Activated CD8-positive, alpha-beta T cell treated with anti-CD3 and anti-CD28 coated beads for 36 hours (primary cell): ENCODE data around the gene SLC16A14. TPM values are rescaled to one million over a fixed set of nuclear protein-coding genes. Genes with fewer than 3 reads are reported as not detected.
A peak's percentile ranks its signal among the peaks of the same experiment; 100 is the strongest.

Source experiments
- ATAC-seq: fragments of 200-7000 bp; cut with Tn5 transposase; one replicate; pipeline ENCODE4 v1.10.0; 2021; ENCODE audit warnings: mild to moderate bottlenecking, moderate library complexity
- CTCF ChIA-PET: fragments of 350-600 bp; sonication (Branson Sonifier 250); formaldehyde crosslinking; loops from one replicate; lab custom pipeline; 2021; ENCODE audit warnings: antibody characterized with exemption; lab: Charles Lee
- POLR2A ChIA-PET: fragments of 350-600 bp; sonication (Branson Sonifier 250); formaldehyde crosslinking; loops from one replicate; lab custom pipeline; 2021; ENCODE audit warnings: antibody characterized with exemption; lab: Charles Lee
- DNase-seq: peaks from one replicate; pipeline ENCODE4 v3.0.0-alpha.2; 2020
- H3K27ac Mint-ChIP-seq: one replicate; pipeline ENCODE4 v1.8.0; 2021; ENCODE audit warnings: mild to moderate bottlenecking, mixed read lengths
- H3K27me3 Mint-ChIP-seq: one replicate; pipeline ENCODE4 v1.8.0; 2021; ENCODE audit warnings: mixed read lengths
- H3K36me3 Mint-ChIP-seq: one replicate; pipeline ENCODE4 v1.8.0; 2021; ENCODE audit warnings: low read depth, mixed read lengths
- H3K4me1 Mint-ChIP-seq: one replicate; pipeline ENCODE4 v1.8.0; 2021; ENCODE audit warnings: low read depth, mixed read lengths
- H3K4me3 Mint-ChIP-seq: one replicate; pipeline ENCODE4 v1.8.0; 2021; ENCODE audit warnings: mild to moderate bottlenecking, moderate library complexity, mixed read lengths
- H3K9me3 Mint-ChIP-seq: one replicate; pipeline ENCODE4 v1.8.0; 2021; ENCODE audit warnings: mixed read lengths
- intact Hi-C: fragments of 100-400 bp; cut with micrococcal nuclease; formaldehyde crosslinking; loops from one replicate; pipeline ENCODE4 v1.10.0; 2022
- total RNA-seq, 2 experiments: library from RNA; stranded (reverse); gene quantifications; one replicate each; pipeline ENCODE4 v1.2.3, GENCODE V29; 2021
- TF ChIP-seq, protein P1 (sequence below): fragments of 200-600 bp; IDR thresholded peaks from one replicate; pipeline ENCODE4 v1.8.0; 2022; ENCODE audit warnings: antibody characterized with exemption, mild to moderate bottlenecking

SLC16A14 gene
- total RNA-seq, 2 experiments from 2014 or later = 1.5 to 2.3 TPM

DNA sequence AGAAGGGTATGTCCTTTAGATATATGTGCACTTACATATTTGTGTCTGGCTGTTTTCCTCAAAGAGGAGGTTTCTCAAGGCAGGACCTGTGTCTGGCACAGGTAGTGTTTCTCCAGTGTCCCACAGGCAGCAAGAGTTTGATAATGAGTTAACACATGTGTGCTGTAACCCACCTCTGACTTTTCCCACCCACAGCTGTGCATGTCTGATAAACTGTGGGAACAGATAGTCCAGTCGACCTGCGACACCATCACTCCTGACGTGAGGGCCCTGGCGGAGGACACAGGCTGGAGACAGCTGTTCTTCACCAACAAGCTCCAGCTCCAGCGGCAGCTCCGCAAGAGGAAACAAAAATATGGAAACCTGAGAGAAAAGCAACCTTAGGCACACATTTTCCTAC is 58.2 kb downstream of the SLC16A14 start:
- H3K4me3 Mint-ChIP-seq = no peak overlapping the region
- no peak overlapping the region for H3K27ac Mint-ChIP-seq
- no peaks in the 10 kb centered on the region for H3K9me3 Mint-ChIP-seq
- ChIA-PET POLR2A (no interaction called here), CTCF (interaction anchor here (2.7 kb wide), 1 partner anchor 148 kb away, joined by 16 read pairs; no protein-coding TSS in a partner anchor)
- DNase-seq (no peak), ATAC-seq (no peak)
- H3K4me1 Mint-ChIP-seq = peaks cover 10% of the 10 kb centered on the region
- TF ChIP-seq, protein P1, sequence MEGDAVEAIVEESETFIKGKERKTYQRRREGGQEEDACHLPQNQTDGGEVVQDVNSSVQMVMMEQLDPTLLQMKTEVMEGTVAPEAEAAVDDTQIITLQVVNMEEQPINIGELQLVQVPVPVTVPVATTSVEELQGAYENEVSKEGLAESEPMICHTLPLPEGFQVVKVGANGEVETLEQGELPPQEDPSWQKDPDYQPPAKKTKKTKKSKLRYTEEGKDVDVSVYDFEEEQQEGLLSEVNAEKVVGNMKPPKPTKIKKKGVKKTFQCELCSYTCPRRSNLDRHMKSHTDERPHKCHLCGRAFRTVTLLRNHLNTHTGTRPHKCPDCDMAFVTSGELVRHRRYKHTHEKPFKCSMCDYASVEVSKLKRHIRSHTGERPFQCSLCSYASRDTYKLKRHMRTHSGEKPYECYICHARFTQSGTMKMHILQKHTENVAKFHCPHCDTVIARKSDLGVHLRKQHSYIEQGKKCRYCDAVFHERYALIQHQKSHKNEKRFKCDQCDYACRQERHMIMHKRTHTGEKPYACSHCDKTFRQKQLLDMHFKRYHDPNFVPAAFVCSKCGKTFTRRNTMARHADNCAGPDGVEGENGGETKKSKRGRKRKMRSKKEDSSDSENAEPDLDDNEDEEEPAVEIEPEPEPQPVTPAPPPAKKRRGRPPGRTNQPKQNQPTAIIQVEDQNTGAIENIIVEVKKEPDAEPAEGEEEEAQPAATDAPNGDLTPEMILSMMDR = no peak
- intact Hi-C loops = no loop called here
- no peaks in the 10 kb centered on the region for H3K36me3 Mint-ChIP-seq
- no peaks in the 10 kb centered on the region for H3K27me3 Mint-ChIP-seq

DNA sequence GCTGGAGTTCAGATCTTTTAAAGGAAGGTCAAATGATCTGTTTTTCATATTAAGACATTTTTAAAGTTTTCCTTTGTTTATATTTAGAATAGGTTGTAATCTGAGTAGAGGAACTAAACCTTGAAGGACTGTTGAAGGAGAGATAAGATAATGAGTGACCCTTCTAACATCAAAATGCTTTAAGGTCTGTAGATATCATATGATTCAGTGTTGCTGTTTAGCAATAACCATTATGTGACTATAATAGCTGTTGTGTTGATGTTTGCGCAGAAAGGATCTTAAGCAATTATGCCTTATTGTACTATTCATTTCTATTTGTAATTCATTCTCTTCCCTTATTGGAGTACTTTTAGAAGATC is 60.0 kb downstream of the SLC16A14 start:
- DNase-seq = no peak
- Mint-ChIP-seq H3K27me3 (no peaks in the 10 kb centered on the region), H3K27ac (no peak overlapping the region), H3K4me3 (no peak overlapping the region), H3K36me3 (no peaks in the 10 kb centered on the region), H3K4me1 (peaks cover 10% of the 10 kb centered on the region), H3K9me3 (no peaks in the 10 kb centered on the region)
- intact Hi-C loops = loop anchor here (2.0 to 5.0 kb wide), 3 partner anchors 59 to 604 kb away; partner anchors contain the start of gene SLC16A14
- TF ChIP-seq, protein P1 = no peak
- ChIA-PET POLR2A (no interaction called here), CTCF (interaction anchor here (0.6 to 3.3 kb wide), 33 partner anchors 7 to 790 kb away, joined by 3 to 34 read pairs (median 4); partner anchors contain the start of gene SLC16A14)
- no peak for ATAC-seq

DNA sequence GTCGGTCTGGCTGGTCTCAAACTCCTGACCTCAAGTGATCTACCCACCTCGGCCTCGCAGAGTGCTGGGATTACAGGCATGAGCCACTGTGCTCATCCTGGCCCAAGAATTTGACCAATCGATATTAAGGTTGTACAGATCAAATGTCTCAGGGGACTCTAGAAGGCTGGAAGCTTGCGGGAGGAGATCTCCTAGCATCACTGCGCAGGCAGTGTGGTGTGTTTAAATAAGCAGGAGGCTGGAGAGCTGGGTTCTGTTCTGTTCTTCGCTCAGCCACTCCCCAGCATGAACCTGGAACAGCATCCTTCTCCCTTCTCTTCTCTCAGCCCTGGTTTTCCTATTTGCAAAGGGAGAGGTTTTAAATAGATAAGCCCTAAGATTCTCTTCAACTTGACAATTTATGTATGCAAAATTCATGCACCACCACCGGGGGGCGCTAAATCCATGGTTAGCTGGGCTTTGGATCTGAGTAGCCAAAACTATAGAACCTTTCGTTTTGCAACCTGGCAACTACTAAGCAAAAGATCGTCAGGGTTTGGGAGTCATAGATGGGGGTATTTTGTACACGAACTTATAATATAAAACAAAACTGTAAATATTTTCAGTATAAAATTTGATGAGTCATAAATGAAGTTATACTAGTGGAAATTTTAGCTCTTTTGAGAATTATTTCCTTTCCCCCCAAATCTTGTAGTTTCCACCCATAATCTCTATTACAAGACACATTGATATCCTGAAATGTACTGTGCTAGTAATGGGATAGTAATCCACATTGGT is 60.6 kb downstream of the SLC16A14 start:
- POLR2A ChIA-PET = no interaction called here
- H3K36me3 Mint-ChIP-seq = no peaks in the 10 kb centered on the region
- TF ChIP-seq, protein P1 = peak; percentile 91
- DNase-seq (peak; percentile 89), ATAC-seq (peak; percentile 74)
- intact Hi-C loops = loop anchor here (2.0 to 5.0 kb wide), 3 partner anchors 59 to 604 kb away; partner anchors contain the start of gene SLC16A14
- no peak overlapping the region for H3K4me3 Mint-ChIP-seq
- CTCF ChIA-PET = interaction anchor here (0.6 to 3.3 kb wide), 33 partner anchors 8 to 790 kb away, joined by 3 to 34 read pairs (median 4); partner anchors contain the start of gene SLC16A14
- H3K9me3 Mint-ChIP-seq = no peaks in the 10 kb centered on the region
- no peaks in the 10 kb centered on the region for H3K27me3 Mint-ChIP-seq
- peaks cover 10% of the 10 kb centered on the region for H3K4me1 Mint-ChIP-seq
- H3K27ac Mint-ChIP-seq = no peak overlapping the region

DNA sequence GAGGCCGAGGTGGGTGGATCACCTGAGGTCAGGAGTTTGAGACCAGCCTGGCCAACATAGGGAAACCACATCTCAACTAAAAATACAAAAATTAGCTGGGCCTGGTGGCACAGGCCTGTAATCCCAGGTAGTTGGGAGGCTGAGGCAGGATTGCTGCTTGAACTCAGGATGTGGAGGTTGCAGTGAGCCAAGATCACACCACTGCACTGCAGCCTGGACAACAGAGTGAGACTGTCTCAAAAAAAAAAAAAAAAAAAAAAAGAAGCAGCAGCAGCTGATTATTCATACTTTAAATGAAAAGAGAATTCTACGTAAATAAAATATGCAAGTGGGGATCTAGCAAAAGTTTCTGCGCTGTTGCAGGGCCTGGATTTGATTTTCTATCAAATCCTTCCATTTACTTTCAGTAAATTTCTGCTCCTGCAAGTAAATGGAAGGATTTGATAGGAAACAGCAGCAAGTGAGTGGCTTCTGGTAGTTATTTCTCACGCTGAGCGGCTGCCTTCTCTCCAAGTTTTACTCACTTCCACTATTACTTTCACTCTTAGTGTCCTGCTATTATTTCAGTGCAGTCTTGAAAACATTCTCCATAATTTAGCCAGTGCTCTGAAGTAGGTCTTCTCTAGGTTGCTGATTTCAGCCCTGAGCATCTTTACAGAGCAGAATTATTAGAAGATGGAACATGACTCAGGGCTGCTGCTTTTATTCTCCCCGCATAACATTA is 68.4 kb downstream of the SLC16A14 start:
- Mint-ChIP-seq H3K27ac (no peak overlapping the region), H3K9me3 (no peaks in the 10 kb centered on the region), H3K4me3 (no peak overlapping the region), H3K36me3 (no peaks in the 10 kb centered on the region), H3K4me1 (peaks cover 4% of the 10 kb centered on the region), H3K27me3 (no peaks in the 10 kb centered on the region)
- ATAC-seq (peak; percentile 30), DNase-seq (peak; percentile 23)
- CTCF ChIA-PET = interaction anchor here (1.0 to 2.5 kb wide), 2 partner anchors 8 to 85 kb away, joined by 3 to 8 read pairs; no protein-coding TSS in a partner anchor
- POLR2A ChIA-PET = no interaction called here
- TF ChIP-seq, protein P1 = no peak
- intact Hi-C loops = no loop called here
